ENCODE data around the gene ZNF423. TPM values are rescaled to one million over a fixed set of nuclear protein-coding genes. Genes with fewer than 3 reads are reported as not detected.

The ZNF423 gene
- total RNA-seq, 4 donors from 2014 or later, result 7.0 to 19.7 (median 8.4) TPM

- no peak for ATAC-seq
- Histone ChIP-seq H3K4me3 (no peak overlapping the region), H3K27ac (peak overlapping the region in 3 of 4 donors; percentile 68 to 76 (median 75)), H3K4me1 (peaks cover 0 to 26% (median 12%) of the 10 kb centered on the region in 3 donors), H3K36me3 (peaks cover 0 to 5% of the 10 kb centered on the region in 2 donors), H3K9me3 (no peaks in the 10 kb centered on the region), H3K27me3 (no peaks in the 10 kb centered on the region)
- 81 to 100% methylated on average over 2 of the region's 13 CpGs for WGBS, 2 donors (ENCODE audit: low coverage in 1 of 2)
- TF ChIP-seq CTCF (IDR thresholded peaks at IDR 0.05), result no peak
- no peak for TF ChIP-seq POLR2AphosphoS5 (IDR thresholded peaks at IDR 0.05)
- no peak for TF ChIP-seq EP300 (IDR thresholded peaks at IDR 0.05)
- no peak for TF ChIP-seq POLR2A (IDR thresholded peaks at IDR 0.05)
Observed at GRCh38 chr16:49621241-49622083, 234.4 kb downstream of the ZNF423 start.

GRCh38 chr16:49620869-49621240, 235.1 kb downstream of the ZNF423 start:
- peak overlapping the region in 3 of 4 donors; percentile 68 to 76 (median 75) for H3K27ac ChIP-seq
- no CpG with 5 or more reads among the region's 6 CpGs for WGBS, 2 donors (ENCODE audit: low coverage in 1 of 2)
- ATAC-seq, result no peak
- no peaks in the 10 kb centered on the region for H3K9me3 ChIP-seq
- H3K4me3 ChIP-seq, result no peak overlapping the region
- peaks cover 0 to 5% of the 10 kb centered on the region in 2 donors for H3K36me3 ChIP-seq
- H3K4me1 ChIP-seq, result peaks cover 0 to 26% (median 12%) of the 10 kb centered on the region in 3 donors
- TF ChIP-seq CTCF (IDR thresholded peaks at IDR 0.05) (no peak), EP300 (IDR thresholded peaks at IDR 0.05) (no peak), POLR2A (IDR thresholded peaks at IDR 0.05) (no peak), POLR2AphosphoS5 (IDR thresholded peaks at IDR 0.05) (no peak)
- no peaks in the 10 kb centered on the region for H3K27me3 ChIP-seq

- ATAC-seq, result peak; percentile 71
- no peaks in the 10 kb centered on the region for H3K27me3 ChIP-seq
- no peaks in the 10 kb centered on the region for H3K9me3 ChIP-seq
- 38% methylated on average over 3 of the region's 11 CpGs; no CpG with 5 or more reads in 1 of the 2 donors for WGBS, 2 donors (ENCODE audit: low coverage in 1 of 2)
- no peak for TF ChIP-seq EP300 (IDR thresholded peaks at IDR 0.05)
- TF ChIP-seq POLR2AphosphoS5 (IDR thresholded peaks at IDR 0.05), result peak; percentile 20
- H3K36me3 ChIP-seq, result peaks cover 0 to 5% of the 10 kb centered on the region in 2 donors
- no peak overlapping the region for H3K4me3 ChIP-seq
- peaks cover 0 to 26% (median 12%) of the 10 kb centered on the region in 3 donors for H3K4me1 ChIP-seq
- peak overlapping the region in 3 of 4 donors; percentile 68 to 76 (median 75) for H3K27ac ChIP-seq
Observed at GRCh38 chr16:49620158-49620868, 235.6 kb downstream of the ZNF423 start.

- 83 to 90% methylated on average over 1 to 2 of the region's 2 CpGs for WGBS, 2 donors (ENCODE audit: low coverage in 1 of 2)
- peaks cover 0 to 26% (median 12%) of the 10 kb centered on the region in 3 donors for H3K4me1 ChIP-seq
- peaks cover 0 to 5% of the 10 kb centered on the region in 2 donors for H3K36me3 ChIP-seq
- peak overlapping the region in 2 of 4 donors; percentile 68 to 76 for H3K27ac ChIP-seq
- H3K27me3 ChIP-seq, result no peaks in the 10 kb centered on the region
- H3K9me3 ChIP-seq, result no peaks in the 10 kb centered on the region
- H3K4me3 ChIP-seq, result no peak overlapping the region
- no peak for TF ChIP-seq CTCF (IDR thresholded peaks at IDR 0.05)
- no peak for TF ChIP-seq POLR2AphosphoS5 (IDR thresholded peaks at IDR 0.05)
- TF ChIP-seq EP300 (IDR thresholded peaks at IDR 0.05), result no peak
- no peak for TF ChIP-seq POLR2A (IDR thresholded peaks at IDR 0.05)
- ATAC-seq, result no peak
Observed at GRCh38 chr16:49619811-49620157, 236.1 kb downstream of the ZNF423 start.

GRCh38 chr16:49618955-49619354, 237.0 kb downstream of the ZNF423 start:
- TF ChIP-seq POLR2AphosphoS5 (IDR thresholded peaks at IDR 0.05) (no peak), CTCF (IDR thresholded peaks at IDR 0.05) (no peak)
- Histone ChIP-seq H3K36me3 (no peaks in the 10 kb centered on the region), H3K9me3 (no peaks in the 10 kb centered on the region), H3K4me3 (no peak overlapping the region), H3K27ac (no peak overlapping the region), H3K4me1 (peaks cover 0 to 26% (median 12%) of the 10 kb centered on the region in 3 donors), H3K27me3 (no peaks in the 10 kb centered on the region)
- no peak for ATAC-seq
- 83 to 100% methylated on average over 1 of the region's 3 CpGs for WGBS, 2 donors (ENCODE audit: low coverage in 1 of 2)
